HepG2 (cell line): Measurements from ENCODE around the gene NFIC. TPM values are rescaled to one million over a fixed set of nuclear protein-coding genes. Genes with fewer than 3 reads are reported as not detected.
A peak's percentile ranks its signal among the peaks of the same experiment; 100 is the strongest.

Experiments
- EED ChIP-seq: sonication (generic); formaldehyde crosslinking; IDR thresholded peaks from 2 replicates; pipeline ENCODE4 v1.5.0; 2020; ENCODE audit warnings: mild to moderate bottlenecking, missing genetic modification reagents
- ETV6 ChIP-seq: sonication (generic); formaldehyde crosslinking; conservative IDR thresholded peaks from 2 replicates; pipeline ENCODE4 v1.4.0; 2020; ENCODE audit warnings: missing genetic modification reagents
- FOXK2 ChIP-seq: fragments of 450-650 bp; IDR thresholded peaks from 2 replicates; pipeline ENCODE4 v1.6.1; 2016
- GATAD2A ChIP-seq: IDR thresholded peaks from 2 replicates; pipeline ENCODE4 v1.6.1; 2016
- HOXA7 ChIP-seq: sonication (generic); formaldehyde crosslinking; IDR thresholded peaks from 2 replicates; pipeline ENCODE4 v1.8.1; 2022; ENCODE audit warnings: mild to moderate bottlenecking, missing genetic modification reagents, moderate library complexity
- MIXL1 ChIP-seq: IDR thresholded peaks from 2 replicates; pipeline ENCODE4 v1.6.1; 2016
- MTA3 ChIP-seq: sonication (generic); formaldehyde crosslinking; IDR thresholded peaks from 2 replicates; pipeline ENCODE4 v1.4.0; 2020; ENCODE audit warnings: missing genetic modification reagents
- ONECUT2 ChIP-seq: sonication (generic); formaldehyde crosslinking; IDR thresholded peaks from 2 replicates; pipeline ENCODE4 v1.4.0; 2020; ENCODE audit warnings: missing genetic modification reagents
- ZBTB21 ChIP-seq: sonication (generic); formaldehyde crosslinking; IDR thresholded peaks from 2 replicates; pipeline ENCODE4 v1.4.0; 2020; ENCODE audit warnings: missing genetic modification reagents
- ZNF10 ChIP-seq: sonication (generic); formaldehyde crosslinking; IDR thresholded peaks from 2 replicates; pipeline ENCODE4 v1.4.0; 2020; ENCODE audit warnings: mild to moderate bottlenecking, low read depth, missing genetic modification reagents, borderline replicate concordance
- ZNF256 ChIP-seq: sonication (generic); formaldehyde crosslinking; conservative IDR thresholded peaks from 2 replicates; pipeline ENCODE4 v1.4.0; 2020; ENCODE audit warnings: missing genetic modification reagents
- ZNF788 ChIP-seq: sonication (generic); formaldehyde crosslinking; IDR thresholded peaks from 2 replicates; pipeline ENCODE4 v1.5.0; 2020; ENCODE audit warnings: mild to moderate bottlenecking, missing genetic modification reagents, borderline replicate concordance
- polyA plus RNA-seq, 8 experiments: library from polyadenylated mRNA; depleted of rRNA in 3 of 8; stranded (reverse) in 7 of 8; unstranded in 1 of 8; fragments of >200 nt; fragmentation: Illumina TruSeq in 4 of 8; extraction: Trizol in 4 of 8; gene quantifications; 2 replicates each; pipeline versions ENCODE4 v1.2.1 to v1.2.3, GENCODE V29; 2011 to 2016; ENCODE audit warnings: low read depth in 4 of 8, missing spikeins in 1 of 8, mixed read lengths in 1 of 8; ENCODE audit not compliant: insufficient read depth in 1 of 8
- total RNA-seq, 5 experiments: library from RNA; depleted of rRNA; stranded (reverse); fragments of >200 nt; fragmentation: Illumina TruSeq; extraction: Trizol; gene quantifications; 2 replicates each; pipeline ENCODE4 v1.2.3, GENCODE V29; 2016; ENCODE audit warnings: low read depth in 1 of 5
- TF ChIP-seq, protein P1 (sequence below): sonication (generic); formaldehyde crosslinking; IDR thresholded peaks from 2 replicates; pipeline ENCODE4 v1.5.0; 2020; ENCODE audit warnings: mild to moderate bottlenecking, missing genetic modification reagents, moderate library complexity
- TF ChIP-seq, protein P2 (sequence below): sonication (generic); formaldehyde crosslinking; IDR thresholded peaks from 2 replicates; pipeline ENCODE4 v1.5.1; 2020; ENCODE audit warnings: missing genetic modification reagents, mild to moderate bottlenecking, borderline replicate concordance
- TF ChIP-seq, protein P3 (sequence below): sonication (generic); formaldehyde crosslinking; IDR thresholded peaks from 2 replicates; pipeline ENCODE4 v1.4.0; 2020; ENCODE audit warnings: mild to moderate bottlenecking, missing genetic modification reagents, borderline replicate concordance
- TF ChIP-seq, protein P4 (sequence below): sonication (generic); formaldehyde crosslinking; IDR thresholded peaks from 2 replicates; pipeline ENCODE4 v1.8.1; 2023; ENCODE audit warnings: missing genetic modification reagents, inconsistent platforms, borderline replicate concordance
- TF ChIP-seq, protein P5 (sequence below): sonication (generic); formaldehyde crosslinking; IDR thresholded peaks from 2 replicates; pipeline ENCODE4 v1.4.0; 2020; ENCODE audit warnings: mild to moderate bottlenecking, missing genetic modification reagents, borderline replicate concordance

The NFIC gene
- total and polyA plus RNA-seq, 2 of the 13 experiments (the other 11 are each of a cell fraction or from before 2014, with no cell fraction given) = 1.3 to 2.5 TPM

DNA sequence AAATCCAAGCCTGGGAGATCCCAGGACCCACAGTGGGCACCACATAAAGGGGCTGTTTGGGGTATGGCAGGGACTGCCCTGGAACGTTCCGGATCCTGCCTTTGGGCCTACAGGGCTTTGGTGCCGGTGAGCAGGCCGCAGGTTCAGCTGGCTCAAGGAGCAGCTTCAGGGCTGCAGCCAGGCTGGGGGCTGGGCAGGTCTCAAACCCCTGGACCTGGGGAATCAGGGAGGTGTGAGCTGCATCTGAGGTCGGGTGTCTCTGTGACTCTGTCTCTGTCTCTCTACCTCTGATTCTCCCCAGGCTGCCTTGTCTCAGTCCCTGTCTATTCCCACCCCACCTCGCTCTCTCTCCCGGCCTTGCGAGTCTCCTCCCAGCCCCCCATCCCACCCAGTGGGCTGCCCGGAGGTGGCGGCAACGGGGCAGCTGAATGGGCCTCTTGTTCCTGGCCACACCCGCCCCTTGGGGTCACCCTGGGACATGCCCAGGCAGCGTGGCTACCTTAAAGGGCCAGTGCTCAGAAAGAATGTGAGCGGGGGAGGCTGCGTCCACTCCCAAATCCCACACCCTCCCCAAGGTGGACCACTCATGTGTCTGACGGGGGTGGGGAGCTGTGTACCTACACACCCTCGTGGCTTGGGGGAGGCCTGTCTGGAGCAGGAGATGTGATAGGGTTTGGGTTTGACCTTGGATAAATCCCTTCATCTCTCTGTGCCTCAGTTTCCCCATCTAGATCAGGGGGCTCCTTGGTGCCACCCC, 31.1 kb downstream of the NFIC start (continued):
- TF ChIP-seq EED (CRISPR knock-in tag) (no peak), MIXL1 (CRISPR knock-in tag) (no peak), HOXA7 (no peak), ONECUT2 (CRISPR knock-in tag) (no peak), MTA3 (CRISPR knock-in tag) (no peak), GATAD2A (peak; percentile 83), FOXK2 (no peak), ZNF256 (CRISPR knock-in tag) (no peak), ZNF788 (CRISPR knock-in tag) (peak; percentile 82; the same call in 1 of the 2 replicates), ETV6 (CRISPR knock-in tag) (0 out of 2 replicates have a peak, but pooled peaks have one; percentile 24), ZNF10 (CRISPR knock-in tag) (no peak), ZBTB21 (no peak)
- TF ChIP-seq, protein P1, sequence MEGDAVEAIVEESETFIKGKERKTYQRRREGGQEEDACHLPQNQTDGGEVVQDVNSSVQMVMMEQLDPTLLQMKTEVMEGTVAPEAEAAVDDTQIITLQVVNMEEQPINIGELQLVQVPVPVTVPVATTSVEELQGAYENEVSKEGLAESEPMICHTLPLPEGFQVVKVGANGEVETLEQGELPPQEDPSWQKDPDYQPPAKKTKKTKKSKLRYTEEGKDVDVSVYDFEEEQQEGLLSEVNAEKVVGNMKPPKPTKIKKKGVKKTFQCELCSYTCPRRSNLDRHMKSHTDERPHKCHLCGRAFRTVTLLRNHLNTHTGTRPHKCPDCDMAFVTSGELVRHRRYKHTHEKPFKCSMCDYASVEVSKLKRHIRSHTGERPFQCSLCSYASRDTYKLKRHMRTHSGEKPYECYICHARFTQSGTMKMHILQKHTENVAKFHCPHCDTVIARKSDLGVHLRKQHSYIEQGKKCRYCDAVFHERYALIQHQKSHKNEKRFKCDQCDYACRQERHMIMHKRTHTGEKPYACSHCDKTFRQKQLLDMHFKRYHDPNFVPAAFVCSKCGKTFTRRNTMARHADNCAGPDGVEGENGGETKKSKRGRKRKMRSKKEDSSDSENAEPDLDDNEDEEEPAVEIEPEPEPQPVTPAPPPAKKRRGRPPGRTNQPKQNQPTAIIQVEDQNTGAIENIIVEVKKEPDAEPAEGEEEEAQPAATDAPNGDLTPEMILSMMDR (CRISPR knock-in tag) = peak; percentile 10; the same call in 1 of the 2 replicates
- TF ChIP-seq, protein P2, sequence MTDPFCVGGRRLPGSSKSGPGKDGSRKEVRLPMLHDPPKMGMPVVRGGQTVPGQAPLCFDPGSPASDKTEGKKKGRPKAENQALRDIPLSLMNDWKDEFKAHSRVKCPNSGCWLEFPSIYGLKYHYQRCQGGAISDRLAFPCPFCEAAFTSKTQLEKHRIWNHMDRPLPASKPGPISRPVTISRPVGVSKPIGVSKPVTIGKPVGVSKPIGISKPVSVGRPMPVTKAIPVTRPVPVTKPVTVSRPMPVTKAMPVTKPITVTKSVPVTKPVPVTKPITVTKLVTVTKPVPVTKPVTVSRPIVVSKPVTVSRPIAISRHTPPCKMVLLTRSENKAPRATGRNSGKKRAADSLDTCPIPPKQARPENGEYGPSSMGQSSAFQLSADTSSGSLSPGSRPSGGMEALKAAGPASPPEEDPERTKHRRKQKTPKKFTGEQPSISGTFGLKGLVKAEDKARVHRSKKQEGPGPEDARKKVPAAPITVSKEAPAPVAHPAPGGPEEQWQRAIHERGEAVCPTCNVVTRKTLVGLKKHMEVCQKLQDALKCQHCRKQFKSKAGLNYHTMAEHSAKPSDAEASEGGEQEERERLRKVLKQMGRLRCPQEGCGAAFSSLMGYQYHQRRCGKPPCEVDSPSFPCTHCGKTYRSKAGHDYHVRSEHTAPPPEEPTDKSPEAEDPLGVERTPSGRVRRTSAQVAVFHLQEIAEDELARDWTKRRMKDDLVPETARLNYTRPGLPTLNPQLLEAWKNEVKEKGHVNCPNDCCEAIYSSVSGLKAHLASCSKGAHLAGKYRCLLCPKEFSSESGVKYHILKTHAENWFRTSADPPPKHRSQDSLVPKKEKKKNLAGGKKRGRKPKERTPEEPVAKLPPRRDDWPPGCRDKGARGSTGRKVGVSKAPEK (CRISPR knock-in tag) = no peak
- TF ChIP-seq, protein P3, sequence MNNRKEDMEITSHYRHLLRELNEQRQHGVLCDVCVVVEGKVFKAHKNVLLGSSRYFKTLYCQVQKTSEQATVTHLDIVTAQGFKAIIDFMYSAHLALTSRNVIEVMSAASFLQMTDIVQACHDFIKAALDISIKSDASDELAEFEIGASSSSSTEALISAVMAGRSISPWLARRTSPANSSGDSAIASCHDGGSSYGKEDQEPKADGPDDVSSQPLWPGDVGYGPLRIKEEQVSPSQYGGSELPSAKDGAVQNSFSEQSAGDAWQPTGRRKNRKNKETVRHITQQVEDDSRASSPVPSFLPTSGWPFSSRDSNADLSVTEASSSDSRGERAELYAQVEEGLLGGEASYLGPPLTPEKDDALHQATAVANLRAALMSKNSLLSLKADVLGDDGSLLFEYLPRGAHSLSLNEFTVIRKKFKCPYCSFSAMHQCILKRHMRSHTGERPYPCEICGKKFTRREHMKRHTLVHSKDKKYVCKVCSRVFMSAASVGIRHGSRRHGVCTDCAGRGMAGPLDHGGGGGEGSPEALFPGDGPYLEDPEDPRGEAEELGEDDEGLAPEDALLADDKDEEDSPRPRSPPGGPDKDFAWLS (CRISPR knock-in tag) = no peak
- TF ChIP-seq, protein P4, sequence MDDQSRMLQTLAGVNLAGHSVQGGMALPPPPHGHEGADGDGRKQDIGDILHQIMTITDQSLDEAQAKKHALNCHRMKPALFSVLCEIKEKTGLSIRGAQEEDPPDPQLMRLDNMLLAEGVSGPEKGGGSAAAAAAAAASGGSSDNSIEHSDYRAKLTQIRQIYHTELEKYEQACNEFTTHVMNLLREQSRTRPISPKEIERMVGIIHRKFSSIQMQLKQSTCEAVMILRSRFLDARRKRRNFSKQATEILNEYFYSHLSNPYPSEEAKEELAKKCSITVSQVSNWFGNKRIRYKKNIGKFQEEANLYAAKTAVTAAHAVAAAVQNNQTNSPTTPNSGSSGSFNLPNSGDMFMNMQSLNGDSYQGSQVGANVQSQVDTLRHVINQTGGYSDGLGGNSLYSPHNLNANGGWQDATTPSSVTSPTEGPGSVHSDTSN (CRISPR knock-in tag) = no peak
- TF ChIP-seq, protein P5, sequence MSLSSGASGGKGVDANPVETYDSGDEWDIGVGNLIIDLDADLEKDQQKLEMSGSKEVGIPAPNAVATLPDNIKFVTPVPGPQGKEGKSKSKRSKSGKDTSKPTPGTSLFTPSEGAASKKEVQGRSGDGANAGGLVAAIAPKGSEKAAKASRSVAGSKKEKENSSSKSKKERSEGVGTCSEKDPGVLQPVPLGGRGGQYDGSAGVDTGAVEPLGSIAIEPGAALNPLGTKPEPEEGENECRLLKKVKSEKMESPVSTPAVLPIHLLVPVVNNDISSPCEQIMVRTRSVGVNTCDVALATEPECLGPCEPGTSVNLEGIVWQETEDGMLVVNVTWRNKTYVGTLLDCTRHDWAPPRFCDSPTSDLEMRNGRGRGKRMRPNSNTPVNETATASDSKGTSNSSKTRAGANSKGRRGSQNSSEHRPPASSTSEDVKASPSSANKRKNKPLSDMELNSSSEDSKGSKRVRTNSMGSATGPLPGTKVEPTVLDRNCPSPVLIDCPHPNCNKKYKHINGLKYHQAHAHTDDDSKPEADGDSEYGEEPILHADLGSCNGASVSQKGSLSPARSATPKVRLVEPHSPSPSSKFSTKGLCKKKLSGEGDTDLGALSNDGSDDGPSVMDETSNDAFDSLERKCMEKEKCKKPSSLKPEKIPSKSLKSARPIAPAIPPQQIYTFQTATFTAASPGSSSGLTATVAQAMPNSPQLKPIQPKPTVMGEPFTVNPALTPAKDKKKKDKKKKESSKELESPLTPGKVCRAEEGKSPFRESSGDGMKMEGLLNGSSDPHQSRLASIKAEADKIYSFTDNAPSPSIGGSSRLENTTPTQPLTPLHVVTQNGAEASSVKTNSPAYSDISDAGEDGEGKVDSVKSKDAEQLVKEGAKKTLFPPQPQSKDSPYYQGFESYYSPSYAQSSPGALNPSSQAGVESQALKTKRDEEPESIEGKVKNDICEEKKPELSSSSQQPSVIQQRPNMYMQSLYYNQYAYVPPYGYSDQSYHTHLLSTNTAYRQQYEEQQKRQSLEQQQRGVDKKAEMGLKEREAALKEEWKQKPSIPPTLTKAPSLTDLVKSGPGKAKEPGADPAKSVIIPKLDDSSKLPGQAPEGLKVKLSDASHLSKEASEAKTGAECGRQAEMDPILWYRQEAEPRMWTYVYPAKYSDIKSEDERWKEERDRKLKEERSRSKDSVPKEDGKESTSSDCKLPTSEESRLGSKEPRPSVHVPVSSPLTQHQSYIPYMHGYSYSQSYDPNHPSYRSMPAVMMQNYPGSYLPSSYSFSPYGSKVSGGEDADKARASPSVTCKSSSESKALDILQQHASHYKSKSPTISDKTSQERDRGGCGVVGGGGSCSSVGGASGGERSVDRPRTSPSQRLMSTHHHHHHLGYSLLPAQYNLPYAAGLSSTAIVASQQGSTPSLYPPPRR (CRISPR knock-in tag) = peak; percentile 51; the same call in 1 of the 2 replicates
